Measurements from ENCODE around the gene NUDT6.

Gene NUDT6

GRCh38 chr4:122914938-122915337 lies 7.5 kb downstream of the NUDT6 start:
- DNase-seq: no peak

- peak; percentile 12 for DNase-seq
These were observed 8.0 kb downstream of the NUDT6 start for GRCh38 chr4:122914292-122914904.

- DNase-seq: no peak
These were observed 9.4 kb downstream of the NUDT6 start for GRCh38 chr4:122912810-122913575.

- no peak for DNase-seq
These were observed 10.8 kb downstream of the NUDT6 start for GRCh38 chr4:122911588-122911987.

GRCh38 chr4:122909683-122910082 lies 12.7 kb downstream of the NUDT6 start:
- DNase-seq: no peak

GRCh38 chr4:122908223-122908622 lies 14.2 kb downstream of the NUDT6 start:
- no peak for DNase-seq

- no peak for DNase-seq
These were observed 15.5 kb downstream of the NUDT6 start for GRCh38 chr4:122906859-122907305.

GRCh38 chr4:122903766-122904288 lies 18.6 kb downstream of the NUDT6 start:
- DNase-seq: no peak

GRCh38 chr4:122901247-122902010 lies 21.0 kb downstream of the NUDT6 start:
- DNase-seq: no peak

- DNase-seq: no peak
These were observed 22.1 kb downstream of the NUDT6 start for GRCh38 chr4:122900314-122900713.

- DNase-seq: no peak
These were observed 22.7 kb downstream of the NUDT6 start for GRCh38 chr4:122899682-122900081.

- no peak for DNase-seq
These were observed 23.8 kb downstream of the NUDT6 start for GRCh38 chr4:122898370-122899150.

GRCh38 chr4:122896270-122896669 lies 26.1 kb downstream of the NUDT6 start:
- DNase-seq: no peak

GRCh38 chr4:122895336-122895995 lies 26.9 kb downstream of the NUDT6 start:
- no peak for DNase-seq

- DNase-seq: no peak
These were observed 27.6 kb downstream of the NUDT6 start for GRCh38 chr4:122894827-122895226.

GRCh38 chr4:122890147-122890795 lies 32.1 kb downstream of the NUDT6 start:
- DNase-seq: no peak

- DNase-seq: no peak
These were observed 32.7 kb downstream of the NUDT6 start for GRCh38 chr4:122889726-122890125.

GRCh38 chr4:122884499-122884898 lies 37.9 kb downstream of the NUDT6 start:
- DNase-seq: no peak

- no peak for DNase-seq
These were observed 39.3 kb downstream of the NUDT6 start for GRCh38 chr4:122882857-122883735.

- no peak for DNase-seq
These were observed 43.4 kb downstream of the NUDT6 start for GRCh38 chr4:122879001-122879400.
